HepG2 (cell line): ENCODE measurements around the gene ADCYAP1R1. TPM values are rescaled to one million over a fixed set of nuclear protein-coding genes. Genes with fewer than 3 reads are reported as not detected.

ENCODE experiments used
- ATAC-seq: fragments of 200-7000 bp; cut with Tn5 transposase; 3 replicates; pipeline ENCODE4 v1.9.1; 2020; ENCODE audit warnings: mild to moderate bottlenecking, moderate library complexity
- BruUV-seq: library from RNA; stranded (reverse); fragments of 400-500 nt; replicated peaks from 2 replicates; lab custom pipeline; 2021; lab: Mats Ljungman, UMichigan
- CTCF ChIA-PET: fragments of 300-600 bp; formaldehyde crosslinking; extraction: SDS; loops from one replicate; lab custom pipeline; 2021; ENCODE audit warnings: low total read pairs, inconsistent platforms, low intra/inter-chr PET ratio; lab: Yijun Ruan, JAX
- POLR2A ChIA-PET: fragments of 350-600 bp; sonication (Branson Sonifier 250); formaldehyde crosslinking; loops from one replicate; lab custom pipeline; 2020; ENCODE audit warnings: antibody characterized with exemption, inconsistent platforms; lab: Yijun Ruan, JAX
- DNase-seq: peaks from one replicate; pipeline ENCODE4 v3.0.0-alpha.2; 2015; ENCODE audit warnings: low spot score
- FAIRE-seq: peaks from 3 replicates; lab custom pipeline; 2011; peaks lifted over from hg19 to GRCh38; lab: Jason Lieb, UNC
- H2AFZ ChIP-seq: one replicate; pipeline ENCODE4 v1.6.1; 2011; ENCODE audit warnings: low read length, inconsistent platforms
- H3K27ac ChIP-seq: fragments of 300-600 bp; 3 replicates; pipeline ENCODE4 v1.8.0; 2011; ENCODE audit warnings: mixed run types, mild to moderate bottlenecking, mixed read lengths, low read length, inconsistent platforms; ENCODE audit not compliant: insufficient read depth; ENCODE audit errors: extremely low read length
- H3K27me3 ChIP-seq, 2 experiments: fragments of 200-600 bp in 1 of 2; 2 replicates in 1 of 2; 3 replicates in 1 of 2; pipeline versions ENCODE4 v1.6.0 to v1.8.0; 2011; ENCODE audit warnings: low read length in 2 of 2, mild to moderate bottlenecking in 2 of 2, moderate library complexity in 2 of 2, inconsistent platforms in 1 of 2; ENCODE audit not compliant: insufficient read depth in 2 of 2, control insufficient read depth in 1 of 2
- H3K36me3 ChIP-seq, 2 experiments: fragments of 200-600 bp in 1 of 2; replicated peaks in 1 of 2; 2 replicates in 1 of 2; 3 replicates in 1 of 2; pipeline versions ENCODE4 v1.5.1 to v1.8.0; 2011; ENCODE audit warnings: low read length in 2 of 2, inconsistent platforms in 1 of 2; ENCODE audit not compliant: insufficient read depth in 2 of 2, control insufficient read depth in 1 of 2
- H3K4me1 ChIP-seq: 2 replicates; pipeline ENCODE4 v1.5.1; 2012; ENCODE audit warnings: low read length, inconsistent platforms; ENCODE audit not compliant: insufficient read depth
- H3K4me2 ChIP-seq: 2 replicates; pipeline ENCODE4 v1.6.0; 2011; ENCODE audit warnings: low read depth, low read length, inconsistent platforms
- H3K4me3 ChIP-seq, 3 experiments: fragments of 200-600 bp in 1 of 3; sonication (generic), shearing (Covaris generic) in 1 of 3; replicated peaks in 1 of 3; 2 replicates each; pipeline ENCODE4 v1.5.1; 2011 to 2016; ENCODE audit warnings: low read length in 3 of 3, inconsistent platforms in 2 of 3, low read depth in 2 of 3, mild to moderate bottlenecking in 2 of 3, control low read depth in 1 of 3, mixed read lengths in 1 of 3; ENCODE audit not compliant: insufficient read depth in 1 of 3
- H3K79me2 ChIP-seq: one replicate; pipeline ENCODE4 v1.6.1; 2011; ENCODE audit warnings: low read length, inconsistent platforms; ENCODE audit not compliant: insufficient read depth
- H3K9ac ChIP-seq: 2 replicates; pipeline ENCODE4 v1.6.0; 2011; ENCODE audit warnings: mild to moderate bottlenecking, low read depth, low read length, inconsistent platforms; ENCODE audit not compliant: insufficient read depth
- H3K9me3 ChIP-seq: 2 replicates; pipeline ENCODE4 v1.5.1; 2012; ENCODE audit warnings: mild to moderate bottlenecking, low read length
- H4K20me1 ChIP-seq: 2 replicates; pipeline ENCODE4 v1.6.0; 2011; ENCODE audit warnings: inconsistent platforms, mild to moderate bottlenecking, low read length, moderate library complexity; ENCODE audit not compliant: insufficient read depth
- ARID3A ChIP-seq: IDR thresholded peaks from 2 replicates; pipeline ENCODE4 v1.6.1; 2012; ENCODE audit warnings: low read depth, low read length, improper control_type of control experiment
- IKZF1 ChIP-seq: fragments of 450-650 bp; IDR thresholded peaks from 2 replicates; pipeline ENCODE4 v1.7.1; 2016
- KLF13 ChIP-seq: sonication (generic); formaldehyde crosslinking; IDR thresholded peaks from 2 replicates; pipeline ENCODE4 v1.4.0; 2020; ENCODE audit warnings: mild to moderate bottlenecking, missing genetic modification reagents
- RFX1 ChIP-seq: fragments of 450-650 bp; IDR thresholded peaks from 2 replicates; pipeline ENCODE4 v1.6.1; 2017
- SNAPC2 ChIP-seq: sonication (generic); formaldehyde crosslinking; IDR thresholded peaks from 2 replicates; pipeline ENCODE4 v1.8.1; 2022; ENCODE audit warnings: mild to moderate bottlenecking, missing genetic modification reagents
- SP5 ChIP-seq: IDR thresholded peaks from 2 replicates; pipeline ENCODE4 v1.6.1; 2016; ENCODE audit warnings: low read depth, borderline replicate concordance
- ZNF275 ChIP-seq: sonication (generic); formaldehyde crosslinking; IDR thresholded peaks from 2 replicates; pipeline ENCODE4 v1.8.0; 2022; ENCODE audit warnings: missing genetic modification reagents, mild to moderate bottlenecking, inconsistent platforms, borderline replicate concordance
- WGBS: methylation state at CpG from one replicate; pipeline ENCODE4 v1.1.6; 2017; ENCODE audit warnings: low lambda C conversion rate; 5-methylcytosine and 5-hydroxymethylcytosine counted together
- in situ Hi-C: cut with HindIII; loops from 2 replicates; pipeline ENCODE4 v1.10.0; 2017; ENCODE audit warnings: low pct_unique_long_range_greater_than_20kb; ENCODE audit not compliant: extremely low pct_ligation_motif_present
- intact Hi-C: fragments of 100-400 bp; cut with micrococcal nuclease; formaldehyde crosslinking; loops from one replicate; pipeline ENCODE4 v1.10.0; 2022; ENCODE audit not compliant: unreplicated experiment
- polyA plus RNA-seq, 8 experiments: library from polyadenylated mRNA; depleted of rRNA in 3 of 8; stranded (reverse) in 7 of 8; unstranded in 1 of 8; fragments of >200 nt; fragmentation: Illumina TruSeq in 4 of 8; extraction: Trizol in 4 of 8; gene quantifications; 2 replicates each; pipeline versions ENCODE4 v1.2.1 to v1.2.3, GENCODE V29; 2011 to 2016; ENCODE audit warnings: low read depth in 4 of 8, missing spikeins in 1 of 8, mixed read lengths in 1 of 8; ENCODE audit not compliant: insufficient read depth in 1 of 8
- total RNA-seq, 5 experiments: library from RNA; depleted of rRNA; stranded (reverse); fragments of >200 nt; fragmentation: Illumina TruSeq; extraction: Trizol; gene quantifications; 2 replicates each; pipeline ENCODE4 v1.2.3, GENCODE V29; 2016; ENCODE audit warnings: low read depth in 1 of 5
- TF ChIP-seq, protein P1 (sequence below): sonication (generic); formaldehyde crosslinking; IDR thresholded peaks from 2 replicates; pipeline ENCODE4 v1.5.1; 2020; ENCODE audit warnings: missing genetic modification reagents, mild to moderate bottlenecking, borderline replicate concordance

The ADCYAP1R1 gene
- total and polyA plus RNA-seq, 2 of the 13 experiments (the other 11 are each of a cell fraction or from before 2014, with no cell fraction given): not detected

DNA sequence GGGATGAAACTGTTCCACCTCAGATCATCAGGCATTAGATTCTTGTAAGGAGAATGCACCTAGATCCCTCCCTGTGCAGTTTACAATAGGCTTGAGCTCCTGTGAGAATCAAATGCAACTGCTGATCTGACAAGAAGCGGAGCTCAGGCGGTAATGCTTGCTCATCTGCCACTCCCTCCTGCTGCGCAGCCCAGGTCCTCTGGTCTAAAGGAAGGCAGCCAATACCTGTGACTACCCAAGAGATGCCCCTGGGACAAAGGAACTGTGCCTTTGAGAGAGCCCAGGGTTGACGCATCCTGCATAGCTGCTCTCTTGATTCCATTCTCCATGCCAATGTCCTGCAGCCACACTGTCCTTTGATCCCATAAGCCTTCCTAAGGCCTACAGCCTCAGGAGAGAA lies 73.1 kb downstream of the ADCYAP1R1 start:
- Histone ChIP-seq H3K9ac (no peak overlapping the region), H4K20me1 (no peaks in the 10 kb centered on the region), H3K9me3 (no peaks in the 10 kb centered on the region), H3K36me3 (no peaks in the 10 kb centered on the region), H3K79me2 (no peaks in the 10 kb centered on the region), H3K4me3 (no peak overlapping the region), H3K4me1 (no peaks in the 10 kb centered on the region), H3K27ac (no peak overlapping the region), H2AFZ (no peak overlapping the region), H3K4me2 (no peak overlapping the region), H3K27me3 (no peaks in the 10 kb centered on the region)
- no peak for FAIRE-seq
- ChIA-PET CTCF (no interaction called here), POLR2A (no interaction called here)
- TF ChIP-seq ZNF275 (CRISPR knock-in tag) (no peak), RFX1 (no peak), KLF13 (CRISPR knock-in tag) (no peak), ARID3A (no peak), SP5 (CRISPR knock-in tag) (no peak), SNAPC2 (CRISPR knock-in tag) (no peak), IKZF1 (no peak)
- TF ChIP-seq, protein P1, sequence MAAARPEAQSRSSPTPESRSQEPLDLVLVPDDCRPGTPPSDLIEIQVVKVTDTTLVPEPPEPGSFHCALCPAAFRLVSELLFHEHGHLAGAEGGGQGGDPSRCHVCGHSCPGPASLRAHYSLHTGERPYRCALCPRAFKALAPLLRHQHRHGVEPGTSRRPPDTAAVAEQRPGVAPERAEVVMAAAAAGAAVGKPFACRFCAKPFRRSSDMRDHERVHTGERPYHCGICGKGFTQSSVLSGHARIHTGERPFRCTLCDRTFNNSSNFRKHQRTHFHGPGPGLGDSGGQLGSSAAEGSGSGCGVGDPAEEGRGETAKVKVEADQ (CRISPR knock-in tag): no peak
- in situ Hi-C loops: no loop called here
- no peak for DNase-seq
- no TSS peak for BruUV-seq
- no peak for ATAC-seq
- intact Hi-C loops: no loop called here
- 0% methylated on average over 1 of the region's 4 CpGs for WGBS
